ENCODE results near the gene PLK3.
"Not testable (repeated sequence)": the region's sequence is repeated elsewhere in the genome, so short reads cannot be mapped to it uniquely, and the experiment has no call there.

Gene PLK3

GRCh38 chr1:44808938-44809917 is 9.1 kb downstream of the PLK3 start:
- DNase-seq, result peak; percentile 89 to 95 (median 92)

GRCh38 chr1:44810101-44810761 is 10.1 kb downstream of the PLK3 start:
- peak; percentile 65 to 85 (median 76) for DNase-seq

DNA sequence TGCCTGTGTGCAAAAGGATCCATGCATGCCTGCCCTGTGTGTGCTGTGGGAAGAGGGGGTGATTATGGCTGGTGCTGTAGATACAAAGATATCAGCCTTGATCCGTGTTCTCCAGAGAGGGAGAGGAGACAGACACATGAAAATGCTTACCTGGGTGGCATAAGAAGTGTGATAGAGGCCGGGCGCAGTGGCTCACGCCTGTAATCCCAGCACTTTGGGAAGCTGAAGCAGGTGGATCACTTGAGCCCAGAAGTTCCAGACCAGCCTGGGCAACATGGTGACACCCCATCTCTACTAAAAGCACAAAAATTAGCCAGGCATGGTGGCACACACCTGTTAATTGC is 10.6 kb downstream of the PLK3 start:
- not testable (repeated sequence) for DNase-seq

GRCh38 chr1:44811234-44811633 is 11.1 kb downstream of the PLK3 start:
- DNase-seq, result peak in 1 of 4 experiments; percentile 13

DNA sequence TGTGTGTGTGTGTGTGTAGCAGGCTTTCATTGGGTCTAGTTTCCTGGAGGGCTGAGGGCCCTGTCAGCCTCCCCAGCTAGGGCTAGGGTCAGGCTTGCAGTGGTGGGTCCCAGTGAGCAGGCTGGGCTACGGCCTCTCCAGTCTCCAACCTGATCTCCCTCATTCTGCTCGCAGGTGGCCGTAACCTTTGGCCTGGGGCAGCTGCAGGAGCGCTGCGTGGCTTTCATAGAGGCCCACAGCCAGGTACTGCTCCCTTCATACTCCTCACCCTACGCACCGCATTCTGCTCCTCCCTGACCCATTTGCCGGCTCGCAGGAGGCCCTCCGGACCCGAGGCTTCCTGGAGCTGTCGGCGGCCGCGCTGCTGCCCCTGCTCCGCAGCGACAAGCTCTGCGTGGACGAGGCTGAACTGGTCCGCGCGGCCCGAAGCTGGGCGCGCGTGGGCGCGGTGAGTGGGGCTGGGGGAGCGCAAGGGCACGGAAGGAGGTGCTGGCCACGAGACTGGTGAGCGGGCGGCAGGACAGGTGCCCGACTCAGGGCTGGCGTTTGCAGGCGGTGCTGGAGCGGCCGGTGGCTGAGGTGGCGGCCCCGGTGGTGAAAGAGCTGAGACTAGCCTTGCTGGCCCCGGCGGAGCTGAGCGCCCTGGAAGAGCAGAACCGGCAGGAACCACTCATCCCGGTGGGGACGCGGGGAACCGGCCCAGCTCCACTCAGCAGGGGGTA is 12.8 kb downstream of the PLK3 start:
- peak in 2 of 4 experiments; percentile 2 to 30 for DNase-seq

- not testable (repeated sequence) for DNase-seq
Measured at GRCh38 chr1:44815926-44816325, 15.7 kb downstream of the PLK3 start.

- DNase-seq, result no peak
Measured at GRCh38 chr1:44817307-44817706, 17.1 kb downstream of the PLK3 start.

DNA sequence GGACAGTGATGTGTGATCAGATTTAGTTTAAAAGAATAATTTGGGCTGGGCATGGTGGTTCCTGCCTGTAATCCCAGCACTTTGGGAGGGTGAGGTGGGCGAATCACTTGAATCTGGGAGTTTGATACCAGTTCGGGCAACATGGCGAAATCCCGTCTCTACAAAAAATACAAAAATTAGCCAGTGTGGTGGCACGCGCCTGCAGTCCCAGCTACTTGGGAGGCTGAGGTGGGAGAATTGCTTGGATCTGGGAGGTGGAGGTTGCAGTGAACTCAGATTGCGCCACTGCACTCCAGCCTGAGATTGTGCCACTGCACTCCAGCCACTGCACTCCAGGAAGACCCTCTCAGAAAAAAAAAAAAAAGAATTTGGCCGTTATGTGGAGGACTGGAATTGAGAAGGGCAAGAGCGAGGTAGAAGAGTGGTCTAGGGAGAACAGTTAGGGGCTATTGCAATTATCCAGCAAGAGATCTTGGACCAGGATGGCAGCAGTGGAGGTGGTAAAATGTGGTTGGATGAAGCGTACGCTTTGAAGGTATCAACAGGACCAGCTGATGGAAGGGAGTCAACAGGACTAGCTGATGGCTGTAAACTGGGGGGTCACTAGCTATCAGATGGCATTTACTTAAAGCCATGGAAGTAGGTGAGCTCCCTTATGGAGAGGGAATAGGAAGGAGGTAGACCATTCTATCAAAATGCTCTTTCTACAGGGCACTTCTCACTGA is 17.8 kb downstream of the PLK3 start:
- no peak for DNase-seq

DNA sequence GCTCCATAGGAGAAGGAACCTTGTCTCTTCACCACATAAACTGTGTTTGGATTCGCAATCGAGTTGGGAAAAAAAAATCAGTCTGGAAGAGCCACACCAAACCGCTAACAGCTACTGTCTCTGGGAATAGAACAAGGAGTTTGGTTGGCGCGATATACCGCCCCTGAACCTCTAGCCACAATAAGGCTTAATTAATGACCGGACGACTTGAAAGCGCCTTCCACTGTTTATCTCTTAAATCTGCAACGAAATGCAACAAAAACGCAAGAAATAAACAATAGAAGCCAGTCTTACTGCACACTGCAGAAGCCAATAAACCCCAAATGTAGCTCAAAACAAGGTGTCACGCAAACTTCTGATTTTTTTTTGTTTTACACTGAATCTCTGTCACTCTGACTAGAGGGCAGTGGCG is 19.0 kb downstream of the PLK3 start:
- DNase-seq, result no peak

- DNase-seq, result peak; percentile 86 to 95 (median 90)
Measured at GRCh38 chr1:44819608-44820327, 19.6 kb downstream of the PLK3 start.

DNA sequence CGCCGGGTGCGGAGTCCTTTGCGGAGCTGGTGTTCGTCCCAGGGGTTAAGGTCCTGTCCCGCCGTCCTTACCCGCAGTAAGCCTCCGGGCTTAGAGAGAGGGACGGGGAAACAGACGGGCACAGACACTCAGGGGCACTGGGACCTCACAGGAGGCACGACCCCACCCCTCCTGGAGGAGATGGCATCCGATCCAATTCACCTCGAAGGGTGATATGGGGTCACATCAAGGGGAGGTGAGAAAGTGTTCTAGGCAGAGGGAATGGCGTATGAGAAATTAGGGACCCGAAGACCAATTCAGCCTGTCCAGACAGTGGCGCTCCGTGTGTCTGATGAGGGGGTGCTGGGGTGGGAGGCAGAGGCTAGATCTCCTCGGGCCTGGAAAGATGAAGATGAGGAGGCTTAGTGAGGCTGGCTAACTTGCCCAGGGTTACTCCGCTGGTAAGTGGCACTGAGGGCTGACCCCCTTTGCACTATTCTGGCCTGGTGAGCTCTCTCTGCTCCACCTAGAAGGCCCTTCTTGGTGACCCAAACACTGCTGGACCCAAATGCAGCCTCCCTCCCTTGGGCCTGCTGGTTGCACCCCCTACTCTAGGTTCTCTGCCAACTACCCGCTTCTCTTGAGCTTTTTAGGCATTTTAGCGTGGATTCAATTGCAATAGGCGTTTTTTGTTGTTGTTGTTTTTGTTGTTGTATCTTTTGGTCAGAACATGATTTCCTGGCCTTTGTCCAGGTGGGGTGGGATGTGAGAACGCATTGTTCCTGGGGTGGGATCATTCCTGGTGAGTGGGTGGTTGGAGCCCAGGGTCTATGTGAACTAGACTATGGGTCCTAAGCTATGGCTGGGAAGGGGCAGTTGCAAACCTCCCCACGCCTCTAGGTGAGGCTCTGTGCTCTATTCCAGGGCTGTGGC is 20.4 kb downstream of the PLK3 start:
- peak in 2 of 4 experiments; percentile 25 to 26 for DNase-seq

DNA sequence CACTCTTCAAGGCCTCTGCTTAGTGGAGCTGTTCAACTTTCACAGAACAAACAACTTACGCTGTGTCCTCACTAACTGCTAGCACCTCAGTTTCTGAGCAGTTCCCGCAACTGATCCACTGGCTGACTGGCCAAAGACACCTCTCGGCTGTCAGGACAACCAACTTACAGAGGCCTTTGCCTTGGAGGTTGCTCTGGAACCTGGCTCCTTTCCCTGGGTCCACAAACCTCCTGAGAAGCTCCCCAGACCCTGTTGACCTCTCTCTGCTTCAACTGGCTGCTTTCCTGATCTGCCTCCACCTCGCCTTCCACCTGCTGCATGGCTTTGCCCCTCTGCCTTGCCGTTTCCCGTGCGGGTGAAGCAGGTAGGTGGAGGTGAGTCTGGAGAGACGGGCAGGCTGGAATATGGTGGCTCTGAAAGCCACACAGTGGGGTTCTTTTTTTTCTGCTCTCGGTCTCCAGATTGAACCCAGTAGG is 21.1 kb downstream of the PLK3 start:
- no peak for DNase-seq

GRCh38 chr1:44822131-44822701 is 22.0 kb downstream of the PLK3 start:
- DNase-seq, result no peak

- DNase-seq, result no peak
Measured at GRCh38 chr1:44822981-44823451, 22.8 kb downstream of the PLK3 start.

DNA sequence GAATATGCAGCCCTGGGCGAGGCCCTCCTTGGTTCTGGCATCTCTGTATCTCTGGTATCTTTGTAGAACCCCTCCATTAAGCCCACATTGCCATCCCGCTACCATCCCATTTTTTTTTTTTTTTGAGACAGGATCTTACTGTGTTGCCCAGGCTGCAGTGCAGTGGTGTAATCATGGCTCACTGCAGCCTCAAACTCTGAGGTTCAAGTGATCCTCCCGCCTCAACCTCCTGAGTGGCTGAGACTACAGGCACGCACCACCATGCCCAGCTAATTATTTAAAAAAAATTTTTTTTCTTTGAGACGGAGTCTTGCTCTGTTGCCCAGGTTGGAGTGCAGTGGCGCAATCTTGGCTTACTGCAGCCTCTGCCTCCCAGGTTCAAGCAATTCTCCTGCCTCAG is 24.2 kb downstream of the PLK3 start:
- not testable (repeated sequence) for DNase-seq

- DNase-seq, result peak; percentile 90 to 94 (median 94)
Measured at GRCh38 chr1:44826375-44827196, 26.4 kb downstream of the PLK3 start.

DNA sequence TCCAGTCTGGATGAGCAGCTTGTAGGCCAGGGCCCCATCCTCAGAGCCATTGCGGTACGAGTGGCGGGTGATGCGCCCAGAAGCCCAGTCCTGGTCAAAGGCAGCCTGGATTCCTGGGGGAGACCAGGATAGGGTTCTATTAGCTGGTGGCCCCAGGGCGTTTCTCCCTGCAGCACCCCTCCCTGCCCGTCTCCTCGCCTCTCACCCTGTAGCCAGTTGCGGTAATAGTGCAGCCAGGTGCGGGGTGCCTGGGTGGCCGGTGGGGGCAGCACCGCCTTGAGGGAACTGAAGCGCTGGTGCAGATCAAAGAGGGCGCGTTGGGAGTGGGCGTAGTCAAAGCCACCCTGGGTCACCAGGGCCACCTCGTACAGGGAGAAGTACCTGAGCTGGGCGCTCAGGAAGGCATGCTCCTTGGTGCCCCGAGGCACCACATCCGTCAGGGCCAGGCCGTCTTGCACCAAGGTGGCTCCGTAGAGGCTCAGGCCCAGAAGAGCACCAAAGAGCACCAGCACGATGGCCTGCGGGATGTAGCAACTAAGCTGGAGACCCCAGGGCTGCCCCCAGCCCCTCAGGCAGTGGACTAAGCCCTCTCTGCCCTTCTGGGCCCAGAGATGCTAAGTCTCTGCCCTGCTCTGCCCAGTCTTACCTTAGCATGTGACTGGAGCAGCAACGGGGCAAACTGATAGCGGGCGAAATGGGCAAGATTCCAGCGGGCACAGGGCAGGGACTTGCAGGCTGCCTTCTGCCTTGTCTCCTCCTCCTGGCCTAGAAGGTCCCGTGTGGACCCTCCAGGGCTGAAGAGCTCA is 27.2 kb downstream of the PLK3 start:
- DNase-seq, result no peak

All from suppressor macrophage (primary cell).